ENCODE results near the gene D2HGDH.
"Not testable (repeated sequence)": the region's sequence is repeated elsewhere in the genome, so short reads cannot be mapped to it uniquely, and the experiment has no call there.

The D2HGDH gene

DNA sequence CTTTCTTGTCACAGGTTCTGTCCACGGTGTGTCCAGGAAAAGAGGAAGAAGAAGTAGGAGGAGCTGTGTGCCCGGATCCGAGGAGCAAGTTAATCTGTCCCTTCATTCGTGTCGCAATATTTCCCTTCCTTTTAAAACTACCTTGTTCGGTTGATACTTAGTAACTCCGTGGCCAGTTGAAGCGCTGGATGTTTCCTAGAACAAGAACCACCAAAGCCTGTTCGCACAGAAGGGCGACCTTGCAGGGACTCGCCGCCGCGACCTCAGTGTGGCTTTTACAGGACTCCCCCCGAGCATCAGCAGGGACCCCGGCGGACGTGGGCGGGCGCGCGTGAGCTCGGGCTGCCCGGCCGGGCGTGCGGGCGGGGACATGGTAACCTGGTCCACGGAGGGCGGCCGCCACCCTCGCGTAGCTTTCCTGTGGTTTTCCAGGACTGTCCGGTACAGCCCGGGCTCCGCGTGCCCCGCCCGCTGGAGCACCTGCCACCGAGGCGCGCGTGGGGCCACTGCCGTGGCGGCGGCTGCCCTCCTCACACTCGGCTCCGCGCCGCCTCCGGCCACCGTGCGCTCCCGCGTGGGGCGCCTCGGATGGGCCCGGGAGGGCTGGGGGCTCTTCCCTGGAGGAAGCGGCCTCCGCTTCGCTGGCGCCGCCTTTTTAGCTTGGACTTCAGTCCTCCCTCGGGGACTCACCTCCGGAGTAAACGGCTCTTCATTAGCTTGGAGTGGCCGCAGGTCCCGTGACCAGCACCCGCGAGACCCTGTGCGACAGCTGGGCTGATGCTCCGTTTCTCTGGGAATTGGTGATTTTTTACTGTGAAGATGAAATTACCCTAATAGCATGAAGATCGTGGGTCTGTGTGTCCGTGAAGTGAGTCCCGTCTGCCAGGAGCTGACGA, 9.2 kb upstream of the D2HGDH start:
- DNase-seq (ENCODE audit: low spot score), result no peak

DNA sequence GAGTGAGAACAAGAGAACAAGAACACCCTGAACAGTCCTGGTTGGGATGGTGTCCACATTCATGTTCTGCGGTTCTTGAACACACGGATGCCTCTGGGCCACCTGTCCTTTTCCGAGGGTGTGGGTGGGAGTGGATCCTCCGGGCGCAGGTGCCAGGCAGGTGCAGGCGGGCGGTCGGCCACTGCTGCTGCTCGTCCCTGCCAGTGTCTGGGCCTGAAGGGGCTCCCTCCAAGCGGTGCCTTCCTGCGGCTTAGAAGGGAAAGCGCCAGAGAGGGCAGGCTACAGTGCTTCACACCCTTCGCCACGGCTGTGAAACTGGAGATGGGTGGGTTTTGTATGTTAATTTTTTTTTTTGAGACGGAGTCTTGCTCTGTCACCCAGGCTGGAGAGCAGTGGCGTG, 8.0 kb upstream of the D2HGDH start:
- DNase-seq (ENCODE audit: low spot score), result no peak

DNA sequence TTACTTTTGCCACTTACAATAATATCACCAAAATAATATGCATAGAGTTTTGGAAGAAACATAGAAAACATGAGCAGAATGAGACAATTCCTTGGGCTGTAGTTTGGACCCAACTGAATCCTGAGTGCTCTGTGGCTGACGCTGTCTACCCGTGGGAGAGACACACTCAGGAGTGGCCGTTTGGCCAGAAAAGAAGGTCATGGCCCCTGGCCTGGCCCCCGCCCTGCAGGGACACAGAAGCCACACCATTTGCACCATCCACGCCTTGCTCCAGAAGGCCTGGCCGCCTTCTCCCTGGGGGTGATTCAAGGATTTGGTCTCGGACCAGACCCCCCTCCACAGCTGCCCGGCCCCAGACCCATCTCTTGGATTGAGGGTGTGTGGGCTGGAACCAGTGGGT, 6.4 kb upstream of the D2HGDH start:
- no peak for DNase-seq (ENCODE audit: low spot score)

DNA sequence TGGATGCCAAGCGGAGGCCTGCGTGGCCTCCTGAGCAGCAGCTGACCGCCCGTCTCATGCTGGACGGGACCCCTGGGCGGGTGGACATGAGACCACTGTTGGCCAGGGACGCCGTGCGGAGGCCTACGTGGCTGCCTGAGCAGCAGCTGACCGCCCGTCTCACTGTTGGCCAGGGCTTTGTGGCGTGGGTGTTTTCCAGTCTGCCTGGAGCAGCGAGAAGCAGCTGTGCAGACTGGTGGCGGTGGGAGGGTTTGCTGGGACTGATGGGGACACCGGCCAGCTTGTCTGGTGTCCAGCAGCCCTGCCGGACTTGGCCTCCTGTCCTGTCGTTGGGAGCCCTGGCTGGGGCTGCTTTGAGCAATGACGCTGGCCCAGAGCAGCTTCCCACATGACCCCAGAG, 5.8 kb upstream of the D2HGDH start:
- DNase-seq (ENCODE audit: low spot score), result no peak

DNA sequence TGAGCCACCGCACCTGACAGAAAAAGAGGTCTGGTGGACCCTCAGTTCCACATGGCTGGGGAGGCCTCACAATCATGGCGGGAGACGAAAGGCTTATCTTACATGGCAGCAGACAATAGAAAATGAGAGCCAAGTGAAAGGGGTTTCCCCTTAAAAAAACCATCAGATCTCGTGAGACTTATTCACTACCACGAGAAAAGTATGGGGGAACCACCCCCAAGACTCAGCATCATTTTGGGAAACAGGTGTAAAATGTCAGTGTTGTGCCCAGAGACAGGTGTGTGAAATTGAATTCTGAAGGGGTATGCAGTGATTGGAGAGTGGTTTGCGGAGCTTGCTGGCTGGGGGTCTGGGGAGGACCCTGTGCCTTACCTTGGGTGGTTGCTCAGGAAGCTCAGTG, 4.6 kb upstream of the D2HGDH start:
- DNase-seq (ENCODE audit: low spot score), result no peak

DNA sequence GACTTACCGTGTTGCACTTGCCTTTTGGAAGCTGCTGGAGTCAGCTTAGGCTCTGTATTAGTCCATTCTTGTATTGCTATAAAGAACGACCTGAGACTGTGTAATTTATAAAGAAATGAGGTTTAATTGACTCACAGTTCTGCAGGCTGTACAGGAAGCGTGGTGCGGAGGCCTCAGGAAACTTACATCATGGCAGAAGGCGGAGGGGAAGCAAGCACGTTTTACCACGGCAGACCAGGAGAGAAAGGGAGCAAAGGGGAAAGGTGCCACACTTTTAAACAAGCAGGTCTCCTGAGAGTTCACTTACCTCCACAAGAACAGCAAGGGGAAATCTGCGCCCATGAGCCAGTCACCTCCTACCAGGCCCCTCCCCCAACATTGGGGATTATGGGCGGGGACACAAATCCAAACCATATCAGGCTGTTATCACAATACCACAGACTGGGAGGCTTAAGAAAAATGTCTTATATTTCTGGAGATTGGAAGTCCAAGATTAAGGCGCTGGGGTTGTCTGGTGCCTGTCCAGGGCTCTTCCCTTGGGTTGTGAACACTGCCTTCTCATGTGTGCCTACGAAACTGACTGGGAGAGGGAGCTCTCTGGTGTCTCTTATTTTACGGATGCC, 3.6 kb upstream of the D2HGDH start:
- DNase-seq (ENCODE audit: low spot score), result no peak

DNA sequence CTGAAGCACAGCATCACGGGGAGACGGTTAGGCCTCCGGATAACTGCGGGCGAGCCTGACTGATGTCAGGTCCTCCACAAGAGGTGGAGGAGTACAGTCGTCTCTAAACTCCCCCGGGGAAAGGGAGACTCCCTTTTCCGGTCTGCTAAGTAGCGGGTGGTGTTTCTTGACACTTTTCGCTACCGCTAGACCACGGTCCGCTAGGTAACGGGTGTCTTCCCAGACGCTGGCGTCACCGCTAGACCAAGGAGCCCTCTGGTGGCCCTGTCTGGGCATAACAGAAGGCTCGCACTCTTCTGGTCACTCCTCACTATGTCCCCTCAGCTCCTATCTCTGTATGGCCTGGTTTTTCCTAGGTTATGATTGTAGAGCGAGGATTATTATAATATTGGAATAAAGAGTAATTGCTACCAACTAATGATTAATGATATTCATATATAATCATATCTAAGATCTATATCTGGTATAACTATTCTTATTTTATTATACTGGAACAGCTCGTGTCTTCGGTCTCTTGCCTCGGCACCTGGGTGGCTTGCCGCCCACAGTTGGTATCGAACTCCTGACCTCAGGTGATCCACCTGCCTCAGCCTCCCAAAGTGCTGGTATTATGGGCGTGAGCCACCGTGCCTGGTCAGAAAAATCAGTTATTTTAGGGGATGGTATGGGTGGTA, 1.8 kb upstream of the D2HGDH start:
- DNase-seq (ENCODE audit: low spot score), result not testable (repeated sequence)

DNA sequence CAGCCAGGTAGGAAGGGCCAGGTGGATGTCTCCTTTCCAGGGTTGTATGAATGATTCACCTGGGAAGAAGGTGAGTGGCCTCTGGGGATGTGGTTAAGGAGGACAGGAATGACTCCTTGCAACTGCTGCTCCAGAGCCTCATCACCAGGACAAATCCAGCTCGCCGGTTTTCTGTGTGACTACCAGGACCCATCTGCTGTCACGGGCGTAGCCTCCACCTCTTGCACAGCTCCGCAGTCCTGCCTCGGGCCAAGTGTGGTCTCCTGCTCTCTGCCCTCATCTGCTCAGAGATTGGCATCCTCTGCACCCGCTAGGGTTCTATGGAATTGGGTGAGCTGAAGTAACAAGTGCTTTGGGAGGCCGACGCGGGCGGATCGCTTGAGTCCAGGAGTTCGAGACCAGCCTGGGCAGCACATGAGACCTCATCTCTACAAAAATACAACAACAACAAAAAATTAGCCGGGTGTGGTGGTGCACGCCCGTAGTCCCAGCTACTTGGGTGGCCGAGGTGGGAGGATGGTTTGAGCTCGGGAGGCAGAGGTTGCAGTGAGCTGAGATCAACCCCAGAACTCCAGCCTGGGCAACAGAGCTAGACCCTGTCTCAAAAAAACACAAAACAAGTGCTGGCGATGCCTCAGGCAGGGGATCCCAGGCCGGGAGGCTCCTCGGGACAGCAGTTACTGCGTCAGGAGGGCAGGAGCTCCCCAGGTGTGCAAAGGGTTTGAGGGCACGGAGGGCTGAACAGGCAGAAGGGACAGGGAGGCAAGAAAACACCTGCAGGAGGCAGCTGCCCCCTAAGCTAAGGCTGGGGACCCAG, 831 bp upstream of the D2HGDH start:
- DNase-seq (ENCODE audit: low spot score), result peak; percentile 4

DNA sequence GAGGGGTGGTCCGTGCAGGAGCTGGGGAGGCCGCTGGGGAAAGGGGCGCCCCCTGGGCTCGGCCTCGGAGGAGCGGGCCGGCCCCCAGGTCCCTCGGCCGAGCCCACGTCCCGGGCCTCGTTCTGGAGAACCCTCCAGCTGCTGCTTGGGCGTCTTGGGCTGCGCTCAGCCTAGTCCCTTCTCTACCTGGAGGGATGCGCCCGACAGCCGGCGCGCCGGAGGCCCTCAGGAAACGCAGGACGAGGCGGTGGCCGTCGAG, 293 bp upstream of the D2HGDH start:
- no peak for DNase-seq (ENCODE audit: low spot score)

DNA sequence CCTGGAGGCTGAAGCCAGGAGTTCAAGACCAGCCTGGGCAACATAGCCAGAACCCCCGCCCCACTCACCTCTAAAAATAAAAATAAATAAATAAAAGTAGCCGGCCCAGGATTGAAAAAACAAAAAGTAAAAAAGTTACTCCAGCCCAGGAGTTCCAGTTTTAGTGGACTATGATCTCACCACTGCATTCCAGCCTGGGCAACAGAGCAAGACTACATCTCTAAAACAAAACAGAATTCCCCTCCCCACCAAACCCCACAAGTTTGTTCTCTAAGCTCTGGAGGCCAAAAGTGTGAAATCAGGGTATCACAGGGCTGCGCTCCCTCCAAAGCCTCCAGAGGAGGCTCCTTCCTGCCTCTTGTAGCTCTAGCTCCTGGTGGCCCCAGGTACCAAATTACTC, 1.7 kb downstream of the D2HGDH start:
- DNase-seq (ENCODE audit: low spot score), result no peak

DNA sequence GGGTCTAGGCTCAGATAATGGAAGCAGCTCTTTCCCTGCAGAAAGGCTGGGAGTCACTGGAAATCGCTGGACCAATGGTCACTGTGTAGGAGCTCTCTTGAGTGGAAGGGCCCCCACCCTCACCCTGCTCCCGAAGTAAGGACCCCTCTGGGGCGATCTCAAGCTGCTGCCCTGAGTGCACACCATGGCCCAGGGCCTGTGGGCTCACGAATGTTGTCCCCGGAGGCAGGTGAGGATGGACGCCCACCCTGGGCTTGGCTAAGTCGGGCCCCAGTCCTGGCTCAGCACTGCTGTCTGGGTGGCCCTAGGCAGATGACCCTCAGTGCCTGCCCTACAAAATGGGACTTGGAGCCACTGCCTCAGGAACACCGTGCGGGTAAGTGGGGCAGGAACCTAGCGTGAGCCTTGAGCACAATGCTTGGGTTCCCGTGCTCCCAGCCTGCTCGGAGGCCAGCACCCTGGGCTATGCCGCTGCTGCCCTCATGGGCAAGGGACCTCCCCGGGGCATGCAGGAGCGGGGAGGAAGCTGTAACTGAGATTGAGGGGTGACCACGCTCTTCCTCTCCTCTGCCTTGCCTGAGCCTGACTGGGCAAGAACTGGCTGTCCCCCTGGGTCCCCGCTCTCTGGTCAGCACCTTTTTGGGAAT, 3.7 kb downstream of the D2HGDH start:
- DNase-seq (ENCODE audit: low spot score), result no peak

DNA sequence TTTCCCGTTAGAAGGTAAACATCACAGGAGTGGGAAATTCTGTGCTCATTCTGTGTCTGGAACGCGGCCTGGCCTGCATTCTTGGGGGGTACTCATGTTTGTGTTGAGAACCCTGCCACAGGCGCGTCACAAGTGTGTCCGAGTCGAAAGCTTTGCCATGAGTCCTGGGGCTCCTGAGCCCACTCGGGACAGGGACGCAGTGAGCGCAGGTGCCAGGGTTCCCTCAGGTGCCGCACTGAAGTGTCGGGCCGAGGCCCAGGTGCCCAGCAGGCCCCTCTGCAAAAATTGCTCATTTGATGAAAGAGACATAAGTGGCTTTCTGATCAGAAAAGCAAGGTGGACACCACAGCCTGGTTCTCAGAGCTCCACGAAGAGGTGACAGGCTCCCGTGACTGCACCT, 4.7 kb downstream of the D2HGDH start:
- DNase-seq (ENCODE audit: low spot score), result no peak

DNA sequence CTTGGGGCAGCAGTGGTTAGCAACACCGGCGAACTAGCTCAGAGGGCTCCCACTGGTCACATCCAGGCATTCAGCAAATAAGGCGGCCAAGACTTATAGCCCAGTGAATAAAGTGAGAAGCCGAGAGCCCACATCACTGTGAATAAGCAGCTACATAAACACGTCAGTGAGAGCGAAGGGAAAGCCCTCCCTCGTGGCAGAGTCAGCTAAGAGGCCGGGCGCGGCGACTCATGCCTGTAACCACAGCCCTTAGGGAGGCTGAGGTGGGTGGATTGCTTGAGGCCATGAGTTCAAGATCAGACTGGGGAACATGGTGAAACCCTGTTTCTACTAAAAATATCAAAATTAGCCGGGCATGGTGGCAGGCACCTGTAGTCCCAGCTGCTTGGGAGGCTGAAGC, 5.2 kb downstream of the D2HGDH start:
- DNase-seq (ENCODE audit: low spot score), result no peak

DNA sequence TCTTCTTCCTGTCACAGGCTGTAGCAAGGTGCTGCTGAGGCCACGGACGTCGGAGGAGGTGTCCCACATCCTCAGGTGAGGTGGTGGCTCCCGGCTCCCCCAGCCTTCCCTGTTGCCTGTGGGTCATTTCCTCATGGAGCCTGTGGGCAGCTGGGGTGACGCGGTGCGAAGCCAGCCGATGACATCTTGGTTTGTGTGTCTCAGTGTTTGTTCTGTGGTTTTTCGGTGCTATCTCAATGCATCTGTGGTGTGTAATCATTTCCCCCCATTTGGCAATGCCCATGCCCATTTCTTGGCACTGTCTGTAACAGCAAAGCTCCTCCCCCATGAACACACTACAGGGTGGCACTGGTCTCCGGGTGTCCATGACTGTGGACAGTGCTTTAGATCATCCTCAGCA, 6.6 kb downstream of the D2HGDH start:
- peak; percentile 28 for DNase-seq (ENCODE audit: low spot score)

DNA sequence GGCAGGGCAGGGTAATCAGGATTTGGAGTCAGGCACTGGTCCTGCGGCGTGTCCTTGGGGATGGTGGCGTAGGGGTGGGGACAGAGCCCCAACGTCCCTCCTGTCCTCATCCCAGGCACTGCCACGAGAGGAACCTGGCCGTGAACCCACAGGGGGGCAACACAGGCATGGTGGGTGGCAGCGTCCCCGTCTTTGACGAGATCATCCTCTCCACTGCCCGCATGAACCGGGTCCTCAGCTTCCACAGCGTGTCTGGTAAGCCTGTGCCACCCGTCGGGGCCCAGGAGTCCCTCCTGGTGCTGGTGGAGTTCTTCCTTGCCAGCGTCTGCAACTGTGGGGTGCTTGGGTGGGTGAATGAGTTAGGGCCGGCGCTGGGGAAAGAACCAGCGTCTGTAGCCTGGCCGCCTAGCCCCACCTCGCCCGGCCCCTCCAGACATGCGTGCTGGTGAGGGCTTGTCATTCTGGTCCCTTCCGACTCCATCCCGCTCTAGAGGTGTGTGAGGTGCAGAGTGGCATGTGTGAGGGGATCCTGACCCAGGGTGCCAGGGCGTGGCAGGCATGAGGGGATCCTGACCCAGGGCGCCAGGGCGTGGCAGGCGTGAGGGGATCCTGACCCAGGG, 8.0 kb downstream of the D2HGDH start:
- no peak for DNase-seq (ENCODE audit: low spot score)

DNA sequence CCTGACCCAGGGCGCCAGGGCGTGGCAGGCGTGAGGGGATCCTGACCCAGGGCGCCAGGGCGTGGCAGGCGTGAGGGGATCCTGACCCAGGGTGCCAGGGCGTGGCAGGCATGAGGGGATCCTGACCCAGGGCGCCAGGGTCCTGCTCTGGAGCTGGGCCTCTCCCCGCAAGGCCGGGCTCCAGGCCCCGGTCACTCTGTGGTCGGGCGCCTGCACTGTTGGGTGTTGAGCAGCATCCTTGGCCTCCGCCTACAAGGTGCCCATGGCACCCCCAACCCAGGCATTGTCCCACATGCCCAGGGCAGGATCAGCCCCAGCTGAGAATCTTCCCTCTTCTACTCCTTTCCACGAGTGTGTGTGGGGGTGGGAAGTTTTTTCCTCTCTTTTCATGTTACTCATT, 8.6 kb downstream of the D2HGDH start:
- not testable (repeated sequence) for DNase-seq (ENCODE audit: low spot score)

DNA sequence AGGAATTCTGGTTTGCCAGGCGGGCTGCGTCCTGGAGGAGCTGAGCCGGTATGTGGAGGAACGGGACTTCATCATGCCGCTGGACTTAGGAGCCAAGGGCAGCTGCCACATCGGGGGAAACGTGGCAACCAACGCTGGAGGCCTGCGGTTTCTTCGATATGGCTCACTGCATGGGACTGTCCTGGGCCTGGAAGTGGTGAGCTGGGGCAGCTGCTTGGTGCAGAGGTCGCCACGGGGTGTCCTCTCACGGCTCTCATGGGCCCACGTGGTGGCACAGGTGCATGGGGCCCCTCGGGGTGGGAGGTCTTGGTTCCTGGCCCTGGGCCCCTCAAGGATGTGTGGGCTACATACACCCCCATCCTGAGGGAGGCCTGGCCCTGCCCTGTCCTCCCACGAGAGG, 9.2 kb downstream of the D2HGDH start:
- no peak for DNase-seq (ENCODE audit: low spot score)

DNA sequence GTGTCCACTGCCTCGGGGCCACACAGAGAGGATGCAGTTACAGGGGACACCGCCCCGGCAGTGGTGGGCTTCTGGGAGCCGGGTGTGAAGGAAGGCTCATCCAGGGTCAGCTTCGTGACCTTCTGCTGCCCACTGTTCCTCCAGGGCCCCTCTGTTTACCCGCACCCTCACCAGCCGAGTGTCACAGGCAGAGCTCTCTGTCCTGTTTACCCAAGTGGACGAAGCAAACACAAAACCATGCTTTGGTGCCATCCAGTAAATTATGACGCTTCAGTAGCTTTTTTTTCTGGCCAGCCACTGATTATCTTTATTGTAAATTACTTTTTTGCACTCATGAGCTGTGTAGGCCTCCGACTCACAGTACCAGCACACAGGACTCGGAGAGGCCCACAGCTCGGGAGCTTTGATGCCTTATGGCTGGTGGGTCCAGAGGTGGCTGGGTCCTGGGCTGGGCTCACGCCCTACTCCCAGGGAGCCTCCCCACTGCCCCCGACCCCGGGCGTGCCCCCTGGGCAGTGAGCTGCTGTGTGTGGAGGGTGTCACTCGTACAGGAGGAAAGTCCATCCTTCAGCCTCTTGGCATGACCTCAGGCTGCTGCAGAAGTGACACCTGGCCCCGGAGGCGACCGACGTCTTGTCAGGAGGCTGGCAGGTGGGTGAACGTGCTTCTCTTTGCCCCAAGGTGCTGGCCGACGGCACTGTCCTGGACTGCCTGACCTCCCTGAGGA, 9.8 kb downstream of the D2HGDH start:
- no peak for DNase-seq (ENCODE audit: low spot score)

DNA sequence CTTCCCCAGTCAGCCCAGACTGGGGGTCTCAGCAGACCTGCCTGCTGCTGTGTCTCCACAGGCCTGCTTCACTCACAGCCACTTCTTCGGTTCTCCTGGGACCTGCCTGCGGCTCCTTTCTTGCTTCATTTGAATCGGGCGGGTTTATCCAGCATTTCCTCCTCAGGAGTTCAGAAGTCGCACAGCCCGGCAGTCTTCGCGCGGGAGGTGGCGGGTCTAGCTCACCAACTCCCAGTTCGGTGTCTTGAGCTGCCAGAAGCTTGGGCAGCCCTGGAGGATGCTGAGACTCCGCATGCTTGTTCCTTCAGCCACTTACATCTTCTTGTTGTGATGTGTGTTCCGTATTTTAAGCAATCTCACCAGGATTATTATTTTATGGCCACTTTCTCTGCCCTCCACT, 10.8 kb downstream of the D2HGDH start:
- no peak for DNase-seq (ENCODE audit: low spot score)

DNA sequence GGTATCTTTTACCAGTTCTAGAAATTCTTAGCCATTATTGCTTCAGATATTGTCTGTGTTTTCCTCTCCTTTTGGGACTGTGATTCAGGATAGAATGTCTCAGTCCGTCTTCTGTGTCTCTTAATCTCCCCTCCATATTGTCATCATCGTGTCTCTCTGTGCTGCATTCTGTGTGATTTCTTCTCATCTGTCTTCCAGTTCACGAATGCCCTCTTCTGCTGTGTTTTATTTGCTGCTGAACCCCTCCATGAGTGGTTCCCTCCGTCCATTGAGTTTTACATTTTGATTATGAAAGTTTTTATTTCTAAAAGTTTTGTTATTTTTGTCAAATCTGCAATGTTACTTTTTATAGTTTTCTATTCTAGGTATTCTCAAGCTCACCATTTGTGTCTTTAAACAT, 11.7 kb downstream of the D2HGDH start:
- DNase-seq (ENCODE audit: low spot score), result no peak

Data from SW480 (cell line).